Loucy (cell line): ENCODE data around the gene NOS1.

Experiments used
- CTCF ChIP-seq: fragments of 200-600 bp; sonication (generic); conservative IDR thresholded peaks from 2 replicates; pipeline ENCODE4 v1.5.1; 2014; ENCODE audit warnings: mild to moderate bottlenecking, antibody characterized with exemption, low read length
- EZH2phosphoT487 ChIP-seq: fragments of 200-600 bp; IDR thresholded peaks from 2 replicates; pipeline ENCODE4 v1.6.1; 2018; ENCODE audit warnings: antibody characterized with exemption, mild to moderate bottlenecking, moderate library complexity, borderline replicate concordance

- TF ChIP-seq CTCF: no peak
- no peak for TF ChIP-seq EZH2phosphoT487
Observed at GRCh38 chr12:117331691-117332090, 29.7 kb downstream of the NOS1 start.
